Smooth muscle cell (in vitro differentiated cells): Measurements from ENCODE around the gene CRYBG3. TPM values are rescaled to one million over a fixed set of nuclear protein-coding genes. Genes with fewer than 3 reads are reported as not detected.

Experiments used
- DNase-seq: peaks from one replicate; lab custom pipeline; 2025; ENCODE audit not compliant: unreplicated experiment; lab: John Stamatoyannopoulos, UW
- H2AFZ ChIP-seq: fragments of 200-600 bp; sonication (generic); 2 replicates; pipeline ENCODE4 v1.6.0; 2016; ENCODE audit warnings: antibody characterized with exemption, low read depth, mild to moderate bottlenecking
- H3F3A ChIP-seq: fragments of 200-600 bp; sonication (generic); 2 replicates; pipeline ENCODE4 v1.6.0; 2017; ENCODE audit warnings: antibody characterized with exemption, low read depth
- H3K27ac ChIP-seq: fragments of 200-600 bp; sonication (generic); 2 replicates; pipeline ENCODE4 v1.5.1; 2016; ENCODE audit warnings: low read depth, mild to moderate bottlenecking
- H3K27me3 ChIP-seq: fragments of 200-600 bp; sonication (generic); 2 replicates; pipeline ENCODE4 v1.6.1; 2016; ENCODE audit warnings: low read depth, mild to moderate bottlenecking
- H3K36me3 ChIP-seq: fragments of 200-600 bp; sonication (generic); 2 replicates; pipeline ENCODE4 v1.5.1; 2016; ENCODE audit warnings: low read depth
- H3K4me1 ChIP-seq: fragments of 200-600 bp; sonication (generic); 2 replicates; pipeline ENCODE4 v1.5.1; 2016; ENCODE audit warnings: low read depth
- H3K4me2 ChIP-seq: fragments of 200-600 bp; sonication (generic); 2 replicates; pipeline ENCODE4 v1.6.0; 2016; ENCODE audit warnings: mild to moderate bottlenecking
- H3K4me3 ChIP-seq: fragments of 200-600 bp; sonication (generic); 2 replicates; pipeline ENCODE4 v1.5.1; 2016; ENCODE audit warnings: mild to moderate bottlenecking
- H3K79me2 ChIP-seq: fragments of 200-600 bp; sonication (generic); 2 replicates; pipeline ENCODE4 v1.6.0; 2016; ENCODE audit warnings: low read depth, mild to moderate bottlenecking
- H3K9ac ChIP-seq: fragments of 200-600 bp; sonication (generic); 2 replicates; pipeline ENCODE4 v1.6.0; 2016; ENCODE audit warnings: low read depth
- H3K9me3 ChIP-seq: fragments of 200-600 bp; sonication (generic); replicated peaks from 2 replicates; pipeline ENCODE4 v1.5.1; 2016; ENCODE audit warnings: low read depth
- H4K20me1 ChIP-seq: fragments of 200-600 bp; sonication (generic); 2 replicates; pipeline ENCODE4 v1.6.0; 2016; ENCODE audit warnings: low read depth
- CTCF ChIP-seq: fragments of 200-600 bp; sonication (generic); IDR thresholded peaks from 2 replicates; pipeline ENCODE4 v1.5.1; 2017; ENCODE audit warnings: borderline replicate concordance, mild to moderate bottlenecking, antibody characterized with exemption; ENCODE audit not compliant: insufficient read depth, poor library complexity, severe bottlenecking
- WGBS: methylation state at CpG from one replicate; pipeline ENCODE4 v1.1.7; 2016; ENCODE audit warnings: low lambda C conversion rate; 5-methylcytosine and 5-hydroxymethylcytosine counted together
- polyA plus RNA-seq: library from polyadenylated mRNA; unstranded; fragments of >200 nt; fragmentation: Nextera tagmentation; extraction: Ambion mirVana; gene quantifications from 2 replicates; pipeline ENCODE4 v1.2.1, GENCODE V29; 2016
- total RNA-seq: library from RNA; depleted of rRNA; stranded (reverse); fragments of >200 nt; gene quantifications from 2 replicates; pipeline ENCODE4 v1.2.3, GENCODE V29; 2014

CRYBG3 gene
- total and polyA plus RNA-seq, 2 experiments from 2014 or later: 1.5 to 17.0 TPM

GRCh38 chr3:97990624-97991292 is 168.9 kb downstream of the CRYBG3 start:
- H2AFZ ChIP-seq: no peak overlapping the region
- no peaks in the 10 kb centered on the region for H3K79me2 ChIP-seq
- TF ChIP-seq CTCF: no peak

GRCh38 chr3:97991293-97991682 is 169.5 kb downstream of the CRYBG3 start:
- WGBS: 75% methylated on average over 5 of the region's 5 CpGs
- H3K4me2 ChIP-seq: no peak overlapping the region

More at GRCh38 chr3:97990624-97991292, 168.9 kb downstream of the CRYBG3 start:
- Histone ChIP-seq H3K27me3 (no peaks in the 10 kb centered on the region), H3K36me3 (no peaks in the 10 kb centered on the region), H3K9ac (no peak overlapping the region), H3K4me3 (no peak overlapping the region), H3F3A (no peaks in the 10 kb centered on the region), H3K27ac (no peak overlapping the region), H3K9me3 (no peaks in the 10 kb centered on the region), H4K20me1 (no peaks in the 10 kb centered on the region), H3K4me1 (no peaks in the 10 kb centered on the region), H3K4me2 (no peak overlapping the region)
- 82% methylated on average over 2 of the region's 2 CpGs for whole genome bisulfite sequencing
- no peak for DNase-seq

GRCh38 chr3:97992547-97993173 is 170.8 kb downstream of the CRYBG3 start:
- 86% methylated on average over 2 of the region's 2 CpGs for WGBS
- Histone ChIP-seq H3K4me1 (no peaks in the 10 kb centered on the region), H2AFZ (no peak overlapping the region), H3K4me3 (no peak overlapping the region), H3K27ac (no peak overlapping the region), H3F3A (no peaks in the 10 kb centered on the region), H3K4me2 (no peak overlapping the region), H3K9ac (no peak overlapping the region), H3K79me2 (no peaks in the 10 kb centered on the region), H4K20me1 (no peaks in the 10 kb centered on the region), H3K36me3 (no peaks in the 10 kb centered on the region), H3K9me3 (no peaks in the 10 kb centered on the region), H3K27me3 (no peaks in the 10 kb centered on the region)
- DNase-seq: no peak
- TF ChIP-seq CTCF: no peak

More at GRCh38 chr3:97991293-97991682, 169.5 kb downstream of the CRYBG3 start:
- Histone ChIP-seq H3K4me3 (no peak overlapping the region), H3K9ac (no peak overlapping the region), H4K20me1 (no peaks in the 10 kb centered on the region), H3K27ac (no peak overlapping the region), H2AFZ (no peak overlapping the region), H3K36me3 (no peaks in the 10 kb centered on the region), H3K4me1 (no peaks in the 10 kb centered on the region), H3F3A (no peaks in the 10 kb centered on the region), H3K9me3 (no peaks in the 10 kb centered on the region), H3K27me3 (no peaks in the 10 kb centered on the region), H3K79me2 (no peaks in the 10 kb centered on the region)
- DNase-seq: no peak
- TF ChIP-seq CTCF: no peak

- H3K4me2 ChIP-seq: no peak overlapping the region
- H3K79me2 ChIP-seq: no peaks in the 10 kb centered on the region
- H2AFZ ChIP-seq: no peak overlapping the region
- no peaks in the 10 kb centered on the region for H4K20me1 ChIP-seq
- H3K27ac ChIP-seq: no peak overlapping the region
- no peaks in the 10 kb centered on the region for H3K27me3 ChIP-seq
- no peak for DNase-seq
- 73% methylated on average over 2 of the region's 2 CpGs for WGBS
- no peaks in the 10 kb centered on the region for H3K36me3 ChIP-seq
- H3K9me3 ChIP-seq: no peaks in the 10 kb centered on the region
- no peaks in the 10 kb centered on the region for H3F3A ChIP-seq
- H3K9ac ChIP-seq: no peak overlapping the region
- H3K4me1 ChIP-seq: no peaks in the 10 kb centered on the region
- no peak for TF ChIP-seq CTCF
- no peak overlapping the region for H3K4me3 ChIP-seq
These were observed 171.7 kb downstream of the CRYBG3 start for GRCh38 chr3:97993526-97993925.
